RWPE2 (cell line): ENCODE data around the gene ANKRD65.
"Not testable (repeated sequence)": the region's sequence is repeated elsewhere in the genome, so short reads cannot be mapped to it uniquely, and the experiment has no call there.

ENCODE experiments used
- ATAC-seq: fragments of 200-7000 bp; cut with Tn5 transposase; 3 replicates; pipeline ENCODE4 v1.9.1; 2021; ENCODE audit warnings: low read depth
- DNase-seq: peaks from one replicate; pipeline ENCODE4 v3.0.0-alpha.2; 2020; ENCODE audit warnings: low spot score
- H3K27ac ChIP-seq: fragments of 450-650 bp; 2 replicates; pipeline ENCODE4 v1.5.1; 2017; ENCODE audit warnings: mild to moderate bottlenecking; ENCODE audit not compliant: poor library complexity, severe bottlenecking
- H3K27me3 ChIP-seq: fragments of 250-450 bp; sonication (Bioruptor Pico); 2 replicates; pipeline ENCODE4 v1.5.1; 2021; ENCODE audit warnings: mild to moderate bottlenecking, moderate library complexity; ENCODE audit not compliant: insufficient read depth, poor library complexity, severe bottlenecking
- H3K36me3 ChIP-seq: fragments of 250-450 bp; sonication (Bioruptor Pico); 2 replicates; pipeline ENCODE4 v1.5.1; 2020; ENCODE audit warnings: low read depth, mild to moderate bottlenecking, moderate library complexity
- H3K4me1 ChIP-seq: fragments of 250-450 bp; sonication (Bioruptor Pico); 2 replicates; pipeline ENCODE4 v1.5.1; 2021; ENCODE audit warnings: mild to moderate bottlenecking, moderate library complexity; ENCODE audit not compliant: insufficient read depth, poor library complexity, severe bottlenecking
- H3K4me3 ChIP-seq: fragments of 250-450 bp; sonication (Bioruptor Pico); 2 replicates; pipeline ENCODE4 v1.5.1; 2021; ENCODE audit warnings: mild to moderate bottlenecking, moderate library complexity; ENCODE audit not compliant: severe bottlenecking
- H3K9me3 ChIP-seq: fragments of 250-450 bp; sonication (Bioruptor Pico); 2 replicates; pipeline ENCODE4 v1.5.1; 2021; ENCODE audit warnings: mild to moderate bottlenecking, moderate library complexity; ENCODE audit not compliant: severe bottlenecking
- TF ChIP-seq, protein P1 (sequence below): fragments of 450-650 bp; IDR thresholded peaks from one replicate; pipeline ENCODE4 v1.5.1; 2017; ENCODE audit warnings: mild to moderate bottlenecking, moderate library complexity; ENCODE audit not compliant: poor library complexity, severe bottlenecking

Gene ANKRD65

DNA sequence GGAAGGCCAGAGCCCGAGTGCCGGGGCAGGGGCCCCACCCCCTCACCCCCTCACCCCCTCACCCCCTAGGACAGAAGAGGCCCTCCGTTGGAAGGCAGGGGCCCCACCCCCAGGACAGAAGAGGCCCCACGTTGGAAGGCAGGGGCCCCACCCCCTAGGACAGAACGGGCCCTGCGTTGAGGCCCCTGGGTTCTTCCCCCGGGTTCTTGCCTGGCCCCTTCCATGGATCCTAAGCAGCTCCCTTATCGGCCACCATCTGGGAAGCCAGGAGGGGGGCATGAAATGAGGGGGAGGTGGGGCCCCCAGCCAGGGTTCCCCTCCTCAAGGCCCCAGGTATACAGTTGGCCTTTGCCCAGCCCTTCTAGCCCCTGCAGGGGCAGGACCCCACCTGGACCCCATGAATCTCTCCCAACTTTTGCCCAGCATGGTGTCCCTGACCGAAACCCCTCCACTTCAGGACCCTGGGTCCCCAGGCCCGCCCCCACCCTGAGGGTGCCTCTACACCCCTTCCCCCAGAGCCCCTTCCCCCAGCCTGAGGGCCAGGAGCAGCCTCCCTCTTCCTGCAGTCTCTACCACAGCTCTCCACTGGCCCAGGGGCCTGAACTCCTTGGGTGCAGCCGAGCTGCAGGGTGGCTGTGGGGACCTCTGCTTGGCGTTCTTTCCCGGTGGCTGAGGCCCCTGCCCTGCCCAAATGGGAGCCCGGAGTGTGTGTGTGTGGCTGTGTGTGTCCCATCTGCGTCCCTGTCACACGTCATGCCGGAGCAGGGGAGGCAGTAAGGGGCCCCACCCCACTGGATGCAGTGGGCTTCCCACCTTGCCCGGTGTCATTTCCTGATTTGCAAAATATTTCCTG is 10.1 kb upstream of the ANKRD65 start:
- Histone ChIP-seq H3K4me1 (peaks cover 9% of the 10 kb centered on the region), H3K27ac (peak overlapping the region; percentile 14), H3K27me3 (no peaks in the 10 kb centered on the region), H3K36me3 (no peaks in the 10 kb centered on the region), H3K4me3 (no peak overlapping the region), H3K9me3 (no peaks in the 10 kb centered on the region)
- DNase-seq (no peak), ATAC-seq (no peak)
- TF ChIP-seq, protein P1, sequence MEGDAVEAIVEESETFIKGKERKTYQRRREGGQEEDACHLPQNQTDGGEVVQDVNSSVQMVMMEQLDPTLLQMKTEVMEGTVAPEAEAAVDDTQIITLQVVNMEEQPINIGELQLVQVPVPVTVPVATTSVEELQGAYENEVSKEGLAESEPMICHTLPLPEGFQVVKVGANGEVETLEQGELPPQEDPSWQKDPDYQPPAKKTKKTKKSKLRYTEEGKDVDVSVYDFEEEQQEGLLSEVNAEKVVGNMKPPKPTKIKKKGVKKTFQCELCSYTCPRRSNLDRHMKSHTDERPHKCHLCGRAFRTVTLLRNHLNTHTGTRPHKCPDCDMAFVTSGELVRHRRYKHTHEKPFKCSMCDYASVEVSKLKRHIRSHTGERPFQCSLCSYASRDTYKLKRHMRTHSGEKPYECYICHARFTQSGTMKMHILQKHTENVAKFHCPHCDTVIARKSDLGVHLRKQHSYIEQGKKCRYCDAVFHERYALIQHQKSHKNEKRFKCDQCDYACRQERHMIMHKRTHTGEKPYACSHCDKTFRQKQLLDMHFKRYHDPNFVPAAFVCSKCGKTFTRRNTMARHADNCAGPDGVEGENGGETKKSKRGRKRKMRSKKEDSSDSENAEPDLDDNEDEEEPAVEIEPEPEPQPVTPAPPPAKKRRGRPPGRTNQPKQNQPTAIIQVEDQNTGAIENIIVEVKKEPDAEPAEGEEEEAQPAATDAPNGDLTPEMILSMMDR: no peak

DNA sequence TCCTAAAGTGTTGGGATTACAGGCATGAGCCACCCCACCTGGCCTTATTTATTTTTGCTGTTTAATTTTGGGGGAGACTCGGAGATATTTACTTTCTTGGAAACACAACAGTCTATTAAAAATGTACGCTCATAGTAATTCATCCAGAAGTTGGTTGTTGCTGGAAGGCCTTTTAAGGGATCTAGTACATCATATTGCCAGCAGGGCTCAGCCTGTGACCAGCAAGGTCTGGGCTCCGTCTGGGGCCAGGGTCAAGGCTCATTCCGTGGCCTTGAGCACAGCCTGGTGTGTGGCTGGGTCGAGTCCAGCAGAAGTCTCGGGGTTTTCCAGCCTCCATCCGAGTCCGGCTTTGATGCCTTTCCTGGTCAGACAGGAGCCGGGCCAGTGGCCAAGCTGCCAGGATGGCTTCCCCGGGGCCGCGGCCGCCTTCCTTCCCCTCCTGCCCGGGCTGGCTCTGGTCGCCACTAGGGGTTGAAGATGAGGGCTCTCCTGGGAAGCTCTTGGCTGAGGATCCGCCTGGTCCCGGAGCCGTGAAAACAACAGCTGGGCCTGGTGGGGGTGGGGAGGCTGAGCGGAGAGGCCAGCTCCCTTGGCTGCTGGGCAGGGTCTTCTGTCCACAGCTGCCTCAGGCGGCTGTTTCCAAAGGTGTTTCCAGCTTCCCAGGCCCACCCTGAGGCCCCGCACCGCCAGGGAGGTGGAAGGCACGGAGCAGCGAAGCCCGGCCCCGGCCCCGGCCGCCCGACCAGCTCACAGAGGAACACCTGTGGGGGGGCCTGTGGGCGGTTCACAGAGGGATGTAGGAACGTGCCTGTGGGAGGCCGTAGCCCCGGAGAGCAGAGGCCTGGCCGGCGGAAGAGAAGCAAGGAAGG is 9.3 kb upstream of the ANKRD65 start:
- Histone ChIP-seq H3K36me3 (no peaks in the 10 kb centered on the region), H3K27ac (no peak overlapping the region), H3K4me1 (peaks cover 9% of the 10 kb centered on the region), H3K27me3 (no peaks in the 10 kb centered on the region), H3K4me3 (no peak overlapping the region), H3K9me3 (no peaks in the 10 kb centered on the region)
- DNase-seq (no peak), ATAC-seq (no peak)
- TF ChIP-seq, protein P1: no peak

DNA sequence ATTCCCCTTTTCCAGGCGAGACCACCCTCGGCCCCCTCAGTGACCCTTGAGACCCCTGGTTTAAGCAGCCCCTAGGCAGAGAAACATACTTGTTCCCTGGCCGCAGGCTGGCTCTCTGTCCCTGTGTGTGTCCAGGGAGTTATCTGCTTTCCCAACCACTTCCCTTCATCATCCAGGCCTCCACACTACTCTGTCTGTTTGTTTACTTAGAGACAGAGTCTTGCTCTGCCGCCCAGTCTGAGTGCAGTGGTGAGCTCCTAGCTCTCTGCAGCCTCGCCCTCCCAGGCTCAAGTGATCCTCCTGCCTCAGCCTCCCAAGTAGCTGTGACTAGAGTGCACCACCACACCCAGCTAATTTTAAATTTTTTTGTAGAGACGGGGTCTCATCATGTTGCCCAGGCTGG is 8.6 kb upstream of the ANKRD65 start:
- peaks cover 9% of the 10 kb centered on the region for H3K4me1 ChIP-seq
- no peaks in the 10 kb centered on the region for H3K9me3 ChIP-seq
- no peak for DNase-seq
- ATAC-seq: no peak
- H3K4me3 ChIP-seq: no peak overlapping the region
- H3K36me3 ChIP-seq: no peaks in the 10 kb centered on the region
- no peak overlapping the region for H3K27ac ChIP-seq
- TF ChIP-seq, protein P1: no peak
- H3K27me3 ChIP-seq: no peaks in the 10 kb centered on the region

DNA sequence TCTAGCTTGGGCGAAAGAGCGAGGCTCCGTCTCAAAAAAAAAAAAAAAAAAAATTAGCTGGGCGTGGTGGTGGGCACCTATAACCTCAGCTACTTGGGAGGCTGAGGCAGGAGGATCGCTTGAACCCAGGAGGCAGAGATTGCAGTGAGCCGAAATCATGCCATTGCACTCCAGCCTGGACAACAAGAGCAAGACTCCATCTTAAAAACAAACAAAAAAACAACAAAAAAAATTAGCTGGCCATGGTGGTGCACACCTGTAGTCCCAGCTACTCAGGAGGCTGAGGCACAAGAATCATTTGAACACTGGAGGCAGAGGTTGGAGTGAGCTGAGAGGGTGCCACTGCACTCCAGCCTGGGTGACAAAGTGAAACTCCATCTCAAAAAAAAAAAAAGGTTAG is 7.9 kb upstream of the ANKRD65 start:
- H3K27me3 ChIP-seq, H3K36me3 ChIP-seq, H3K4me1 ChIP-seq, H3K4me3 ChIP-seq, DNase-seq, H3K27ac ChIP-seq, ATAC-seq, H3K9me3 ChIP-seq: not testable (repeated sequence)

DNA sequence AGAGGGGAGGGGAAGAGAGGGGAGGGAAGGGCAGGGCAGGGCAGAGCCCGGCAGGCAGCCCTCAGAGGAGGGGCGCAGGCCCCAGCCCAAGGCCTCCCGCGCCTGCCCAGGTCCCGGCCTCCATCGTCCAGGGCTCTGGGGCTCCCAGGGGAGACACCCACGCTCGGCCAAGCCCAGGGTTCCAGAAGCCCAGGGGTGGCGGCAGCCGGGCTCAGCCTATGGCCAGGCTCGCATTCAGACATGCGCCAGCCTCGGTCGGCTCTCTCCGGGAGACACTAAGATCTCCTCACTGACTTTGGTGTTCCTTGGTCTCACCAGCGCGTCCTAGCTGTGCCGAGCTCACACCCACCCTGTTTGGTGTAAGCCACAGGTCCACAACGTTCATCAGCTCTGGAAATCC is 7.1 kb upstream of the ANKRD65 start:
- no peak overlapping the region for H3K27ac ChIP-seq
- H3K9me3 ChIP-seq: no peaks in the 10 kb centered on the region
- H3K4me1 ChIP-seq: peaks cover 5% of the 10 kb centered on the region
- no peak overlapping the region for H3K4me3 ChIP-seq
- TF ChIP-seq, protein P1: no peak
- no peak for ATAC-seq
- no peak for DNase-seq
- no peaks in the 10 kb centered on the region for H3K27me3 ChIP-seq
- no peaks in the 10 kb centered on the region for H3K36me3 ChIP-seq
